ENCODE results near the gene JUNB.
"Not testable (repeated sequence)": the region's sequence is repeated elsewhere in the genome, so short reads cannot be mapped to it uniquely, and the experiment has no call there.

DNA sequence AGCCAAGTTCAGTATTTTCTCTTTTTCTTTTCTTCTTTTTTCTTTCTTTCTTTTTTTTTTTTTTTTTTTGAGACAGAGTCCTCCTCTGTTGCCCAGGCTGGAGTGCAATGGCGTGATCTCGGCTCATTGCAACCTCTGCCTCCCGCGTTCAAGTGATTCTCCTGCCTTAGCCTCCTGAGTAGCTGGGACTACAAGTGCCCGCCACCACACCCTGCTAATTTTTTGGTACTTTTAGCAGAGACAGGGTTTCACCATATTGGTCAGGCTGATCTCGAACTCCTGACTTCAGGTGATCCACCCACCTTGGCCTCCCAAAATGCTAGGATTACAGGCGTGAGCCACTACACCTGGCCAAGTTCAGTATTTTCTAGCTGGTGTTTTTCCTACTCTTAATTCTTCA, 6.3 kb downstream of the JUNB start:
- TF ChIP-seq EZH2phosphoT487 (IDR thresholded peaks at IDR 0.05), result not testable (repeated sequence)
- TF ChIP-seq, protein P1, sequence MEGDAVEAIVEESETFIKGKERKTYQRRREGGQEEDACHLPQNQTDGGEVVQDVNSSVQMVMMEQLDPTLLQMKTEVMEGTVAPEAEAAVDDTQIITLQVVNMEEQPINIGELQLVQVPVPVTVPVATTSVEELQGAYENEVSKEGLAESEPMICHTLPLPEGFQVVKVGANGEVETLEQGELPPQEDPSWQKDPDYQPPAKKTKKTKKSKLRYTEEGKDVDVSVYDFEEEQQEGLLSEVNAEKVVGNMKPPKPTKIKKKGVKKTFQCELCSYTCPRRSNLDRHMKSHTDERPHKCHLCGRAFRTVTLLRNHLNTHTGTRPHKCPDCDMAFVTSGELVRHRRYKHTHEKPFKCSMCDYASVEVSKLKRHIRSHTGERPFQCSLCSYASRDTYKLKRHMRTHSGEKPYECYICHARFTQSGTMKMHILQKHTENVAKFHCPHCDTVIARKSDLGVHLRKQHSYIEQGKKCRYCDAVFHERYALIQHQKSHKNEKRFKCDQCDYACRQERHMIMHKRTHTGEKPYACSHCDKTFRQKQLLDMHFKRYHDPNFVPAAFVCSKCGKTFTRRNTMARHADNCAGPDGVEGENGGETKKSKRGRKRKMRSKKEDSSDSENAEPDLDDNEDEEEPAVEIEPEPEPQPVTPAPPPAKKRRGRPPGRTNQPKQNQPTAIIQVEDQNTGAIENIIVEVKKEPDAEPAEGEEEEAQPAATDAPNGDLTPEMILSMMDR (IDR thresholded peaks at IDR 0.05), result not testable (repeated sequence)

Data from neural progenitor cell (in vitro differentiated cells).